Ectodermal cell (in vitro differentiated cells): ENCODE results near the gene C2CD2L.

Source experiments
- H3K27ac ChIP-seq: 2 replicates; pipeline ENCODE4 v1.7.0; 2013; ENCODE audit warnings: mild to moderate bottlenecking, low read depth, low read length; ENCODE audit not compliant: insufficient read depth, poor library complexity, severe bottlenecking
- H3K27me3 ChIP-seq: 2 replicates; pipeline ENCODE4 v1.7.0; 2013; ENCODE audit warnings: mild to moderate bottlenecking, low read length; ENCODE audit not compliant: insufficient read depth, control insufficient read depth, poor library complexity, severe bottlenecking
- H3K36me3 ChIP-seq: one replicate; pipeline ENCODE4 v1.7.0; 2013; ENCODE audit warnings: low read length; ENCODE audit not compliant: control insufficient read depth, insufficient read depth
- H3K4me1 ChIP-seq: one replicate; pipeline ENCODE4 v1.7.0; 2013; ENCODE audit warnings: low read length; ENCODE audit not compliant: control insufficient read depth, insufficient read depth
- H3K4me3 ChIP-seq: 2 replicates; pipeline ENCODE4 v1.7.0; 2013; ENCODE audit warnings: low read depth, low read length, control low read depth; ENCODE audit not compliant: insufficient read depth
- H3K9me3 ChIP-seq: 2 replicates; pipeline ENCODE4 v1.7.0; 2013; ENCODE audit warnings: mild to moderate bottlenecking, low read length, moderate library complexity; ENCODE audit not compliant: control insufficient read depth
- WGBS, 2 experiments: methylation state at CpG; one replicate each; pipeline ENCODE4 v1.1.7; 2013; ENCODE audit warnings: missing lambda C conversion rate in 2 of 2; 5-methylcytosine and 5-hydroxymethylcytosine counted together

Gene C2CD2L

DNA sequence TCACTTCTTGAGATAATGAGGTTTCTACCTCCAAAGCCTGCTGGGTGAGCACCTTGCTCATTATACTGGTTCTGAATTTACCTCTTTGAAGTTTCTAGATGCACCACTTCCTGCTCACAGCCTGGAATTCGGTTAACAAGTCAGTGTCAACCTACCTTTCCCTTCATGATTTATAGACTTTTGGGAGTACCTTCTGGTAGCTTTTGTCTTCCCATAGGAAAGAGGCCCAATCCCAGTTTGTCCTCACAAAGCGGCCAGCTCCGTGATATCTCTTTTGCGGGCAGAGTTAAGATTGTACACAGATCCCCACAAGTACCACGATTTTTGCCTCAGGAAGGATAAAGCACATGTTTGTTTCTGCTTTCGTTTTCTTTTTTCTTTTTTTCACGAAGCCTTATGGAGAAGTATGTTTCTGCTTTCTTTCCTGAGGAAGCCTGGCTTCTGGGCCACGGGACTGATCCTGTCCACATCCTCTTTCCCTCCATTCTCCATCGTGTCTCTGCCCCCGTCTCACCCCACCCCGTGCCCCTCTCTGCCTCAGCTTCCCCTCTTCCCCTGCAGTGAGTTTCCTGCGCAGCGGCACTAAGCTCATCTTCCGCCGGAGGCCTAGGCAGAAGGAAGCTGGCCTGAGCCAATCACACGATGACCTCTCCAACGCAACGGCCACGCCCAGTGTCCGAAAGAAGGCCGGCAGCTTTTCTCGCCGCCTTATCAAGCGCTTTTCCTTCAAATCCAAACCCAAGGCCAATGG is 8.5 kb downstream of the C2CD2L start:
- 88% methylated on average over 24 of the region's 24 CpGs for WGBS, 2 experiments
- Histone ChIP-seq H3K9me3 (no peaks in the 10 kb centered on the region), H3K4me3 (no peak overlapping the region), H3K36me3 (peaks cover 5% of the 10 kb centered on the region), H3K4me1 (no peaks in the 10 kb centered on the region), H3K27ac (no peak overlapping the region), H3K27me3 (no peaks in the 10 kb centered on the region)

DNA sequence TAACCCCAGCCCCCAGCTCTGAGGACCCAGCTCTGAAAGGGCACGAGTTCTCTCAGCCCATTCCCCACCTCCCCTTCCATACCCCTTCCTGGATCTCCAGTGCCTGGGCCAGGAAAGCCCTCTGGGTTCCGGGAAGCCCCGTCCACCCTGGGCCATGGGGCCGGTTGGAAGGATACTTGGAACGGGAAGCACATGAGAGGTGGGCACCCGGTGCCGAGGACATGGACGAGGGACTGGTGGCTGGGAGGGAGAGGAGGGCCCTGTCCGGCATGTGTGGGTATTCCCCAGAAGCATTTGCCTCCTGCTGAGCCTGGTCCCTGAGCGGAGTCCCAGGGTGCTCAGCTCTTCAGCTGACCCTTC is 9.1 kb downstream of the C2CD2L start:
- no peak overlapping the region for H3K4me3 ChIP-seq
- no peaks in the 10 kb centered on the region for H3K9me3 ChIP-seq
- peaks cover 5% of the 10 kb centered on the region for H3K36me3 ChIP-seq
- WGBS, 2 experiments: 91 to 94% methylated on average over 9 to 10 of the region's 10 CpGs
- H3K27ac ChIP-seq: no peak overlapping the region
- no peaks in the 10 kb centered on the region for H3K4me1 ChIP-seq
- no peaks in the 10 kb centered on the region for H3K27me3 ChIP-seq

DNA sequence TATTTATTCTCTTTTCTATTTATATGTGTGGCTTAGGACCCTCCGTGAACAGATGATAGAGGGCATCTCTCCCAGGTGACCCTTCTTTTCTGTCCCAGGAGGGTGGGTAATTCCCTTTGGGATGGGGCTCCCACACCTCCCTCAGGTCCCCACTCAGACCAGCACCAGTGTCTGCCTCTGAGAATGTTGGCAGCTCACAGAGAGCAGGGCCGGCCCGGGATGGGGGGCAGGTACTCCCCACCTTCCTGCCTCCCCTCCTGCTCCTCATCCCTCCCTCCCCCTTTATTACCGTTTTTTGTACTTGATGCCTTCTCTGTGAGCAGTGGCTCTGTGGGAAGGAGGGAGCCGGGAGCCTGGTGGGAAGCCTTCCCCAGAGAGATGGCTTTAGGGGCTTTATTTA is 9.5 kb downstream of the C2CD2L start:
- Histone ChIP-seq H3K9me3 (no peaks in the 10 kb centered on the region), H3K27me3 (no peaks in the 10 kb centered on the region), H3K36me3 (peaks cover 5% of the 10 kb centered on the region), H3K27ac (no peak overlapping the region), H3K4me3 (no peak overlapping the region), H3K4me1 (no peaks in the 10 kb centered on the region)
- WGBS, 2 experiments: 83 to 87% methylated on average over 4 to 5 of the region's 5 CpGs

DNA sequence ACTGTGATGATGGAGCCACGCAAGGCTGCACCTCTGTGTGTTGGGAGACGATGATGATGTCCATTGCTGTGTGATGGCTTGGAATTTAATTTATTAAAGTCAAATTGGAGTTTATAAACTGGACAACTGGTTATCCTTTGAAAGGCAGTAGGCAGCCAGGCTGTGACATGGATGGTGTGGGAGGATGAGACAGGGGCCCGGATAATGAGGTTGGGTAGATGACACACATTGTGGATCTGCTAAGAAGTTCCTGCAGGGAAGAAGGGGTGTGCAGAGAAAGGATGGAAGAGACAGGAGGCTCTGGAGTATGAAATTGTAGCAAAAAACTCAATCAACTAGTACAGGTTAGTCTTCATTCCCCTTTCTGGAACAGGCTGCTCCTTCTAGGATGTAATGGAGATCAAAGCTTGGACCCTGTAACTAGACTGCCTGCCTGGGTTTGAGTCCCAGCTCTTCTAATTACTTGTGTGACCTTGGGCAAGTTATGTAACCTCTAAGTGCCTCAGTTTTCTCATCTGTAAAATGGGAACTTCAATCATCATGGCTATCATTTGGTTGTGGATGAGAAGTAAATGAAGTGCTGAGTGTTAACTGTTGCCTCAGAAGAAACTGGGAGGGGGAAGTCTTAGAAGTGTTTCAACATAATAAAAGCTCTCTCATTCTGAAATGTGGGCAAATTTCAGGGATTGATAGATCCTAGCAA is 10.0 kb downstream of the C2CD2L start:
- no peaks in the 10 kb centered on the region for H3K4me1 ChIP-seq
- peaks cover 4% of the 10 kb centered on the region for H3K36me3 ChIP-seq
- H3K4me3 ChIP-seq: no peak overlapping the region
- WGBS, 2 experiments: 94 to 96% methylated on average over 3 of the region's 3 CpGs
- H3K9me3 ChIP-seq: no peaks in the 10 kb centered on the region
- no peaks in the 10 kb centered on the region for H3K27me3 ChIP-seq
- no peak overlapping the region for H3K27ac ChIP-seq

DNA sequence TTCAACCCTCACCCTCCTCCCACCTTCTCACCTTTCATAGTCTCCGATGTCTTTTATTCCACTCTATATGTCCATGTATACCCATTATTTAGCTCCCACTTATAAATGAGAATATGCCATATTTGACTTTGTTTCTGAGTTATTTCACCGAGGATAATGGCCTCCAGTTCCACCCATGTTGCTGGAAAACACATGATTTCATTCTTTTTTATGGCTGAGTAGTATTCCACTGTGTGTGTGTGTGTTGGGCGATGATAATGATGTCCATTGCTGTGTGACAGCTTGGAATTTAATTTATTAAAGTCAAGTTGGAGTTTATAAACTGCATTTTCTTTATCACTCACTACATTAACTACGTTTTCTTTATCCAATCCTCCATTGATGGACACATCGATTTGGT is 11.1 kb downstream of the C2CD2L start:
- WGBS, 2 experiments: 77 to 92% methylated on average over 3 to 4 of the region's 5 CpGs
- Histone ChIP-seq H3K27me3 (no peaks in the 10 kb centered on the region), H3K36me3 (no peaks in the 10 kb centered on the region)

DNA sequence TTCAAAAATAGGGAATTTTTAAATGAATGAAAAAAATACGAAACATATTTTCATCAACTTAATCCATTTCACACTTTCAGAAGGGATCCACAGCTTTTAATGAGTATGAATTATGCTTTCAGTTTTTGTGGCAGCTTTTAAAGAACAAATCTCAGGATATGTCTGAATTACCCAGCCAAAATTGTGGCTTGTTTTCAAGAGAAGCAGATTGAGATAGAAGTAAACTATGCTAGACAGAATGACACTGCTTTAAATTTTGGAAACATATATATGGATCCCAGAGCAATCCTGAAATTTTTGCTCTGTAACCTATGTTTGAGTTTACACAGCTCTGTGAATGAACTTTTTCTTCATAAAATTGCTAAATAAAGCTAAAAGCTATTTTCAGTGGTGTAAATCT is 11.8 kb downstream of the C2CD2L start:
- H3K9me3 ChIP-seq: no peaks in the 10 kb centered on the region
- WGBS, 2 experiments: no CpG with 5 or more reads among the region's 1 CpG
- H3K27me3 ChIP-seq: no peaks in the 10 kb centered on the region
- no peaks in the 10 kb centered on the region for H3K4me1 ChIP-seq
- no peak overlapping the region for H3K27ac ChIP-seq
- H3K4me3 ChIP-seq: no peak overlapping the region
- no peaks in the 10 kb centered on the region for H3K36me3 ChIP-seq

More for the DNA sequence above, 11.1 kb downstream of the C2CD2L start:
- no peak overlapping the region for H3K27ac ChIP-seq
- no peaks in the 10 kb centered on the region for H3K4me1 ChIP-seq
- no peak overlapping the region for H3K4me3 ChIP-seq
- H3K9me3 ChIP-seq: no peaks in the 10 kb centered on the region

DNA sequence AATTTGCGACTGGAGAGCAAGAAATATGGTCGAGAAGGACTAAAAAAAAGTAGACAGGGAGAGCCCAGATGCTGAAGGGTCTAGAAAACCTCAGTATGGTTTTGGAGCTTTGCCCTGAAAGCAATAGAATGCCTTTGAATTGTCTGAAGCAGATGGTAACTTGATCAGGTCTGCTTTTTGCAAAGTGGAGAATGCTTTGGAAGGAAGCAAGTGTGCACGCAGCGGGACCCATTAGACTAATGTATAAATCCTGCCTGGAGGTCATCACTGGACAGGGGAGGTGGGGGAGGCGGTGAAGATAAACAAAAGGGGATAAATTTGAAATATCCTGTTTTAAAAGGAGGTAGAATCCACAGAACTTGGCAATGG is 13.5 kb downstream of the C2CD2L start:
- 69 to 72% methylated on average over 5 of the region's 5 CpGs for WGBS, 2 experiments
- Histone ChIP-seq H3K27ac (no peak overlapping the region), H3K27me3 (no peaks in the 10 kb centered on the region), H3K9me3 (no peaks in the 10 kb centered on the region), H3K36me3 (no peaks in the 10 kb centered on the region), H3K4me3 (peak overlapping the region; percentile 34), H3K4me1 (no peaks in the 10 kb centered on the region)

DNA sequence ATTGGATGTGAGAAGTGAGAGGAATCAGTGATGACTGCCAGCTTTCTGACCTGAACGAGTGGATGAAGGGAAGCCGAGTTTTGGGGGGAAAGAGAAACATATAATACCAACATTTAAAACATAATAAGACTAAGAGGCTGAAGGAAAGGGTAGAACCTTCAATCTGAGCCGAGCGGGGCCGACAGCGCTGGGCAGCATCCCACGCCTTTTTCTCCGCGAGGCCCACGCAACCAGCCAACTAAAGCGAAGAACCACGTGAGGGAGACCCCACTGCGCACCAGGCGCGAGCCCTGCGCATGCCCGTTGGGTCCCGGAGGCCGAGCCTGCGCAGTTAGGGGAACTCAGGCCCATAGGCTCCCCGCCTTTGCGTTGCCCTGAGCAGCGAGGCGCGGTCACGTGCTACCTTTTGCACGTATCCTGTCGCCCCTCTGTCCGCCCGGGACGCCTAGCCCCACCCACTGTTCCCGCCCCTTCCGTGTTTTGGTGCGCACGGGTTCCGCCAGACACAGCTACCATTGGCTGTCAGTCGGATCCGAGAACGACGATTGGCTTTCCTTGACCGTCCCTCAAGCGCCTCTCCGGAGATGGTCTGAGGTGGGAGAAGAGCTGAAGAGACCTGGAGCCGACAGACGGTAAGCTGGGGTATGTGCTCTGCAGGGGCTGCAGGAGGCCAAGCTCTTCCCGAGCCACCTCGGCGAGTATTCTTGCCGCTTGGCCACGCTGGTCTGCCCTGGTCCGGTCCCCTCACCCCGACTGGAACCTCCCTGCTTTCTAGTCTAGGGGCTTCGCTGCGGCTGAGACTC is 14.1 kb downstream of the C2CD2L start, which contains the start of gene HINFP:
Gene HINFP (plus strand): TSS at position 573 of the 803 bp plus-strand sequence. CDS start 5,365 bp downstream, outside the sequence.
- 0 to 1% methylated on average over 52 to 54 of the region's 54 CpGs for WGBS, 2 experiments
- H3K4me1 ChIP-seq: no peaks in the 10 kb centered on the region
- no peaks in the 10 kb centered on the region for H3K9me3 ChIP-seq
- H3K27me3 ChIP-seq: no peaks in the 10 kb centered on the region
- H3K36me3 ChIP-seq: no peaks in the 10 kb centered on the region
- H3K4me3 ChIP-seq: peak within 1 kb of the TSS; percentile 84
- no peak within 1 kb of the TSS for H3K27ac ChIP-seq

DNA sequence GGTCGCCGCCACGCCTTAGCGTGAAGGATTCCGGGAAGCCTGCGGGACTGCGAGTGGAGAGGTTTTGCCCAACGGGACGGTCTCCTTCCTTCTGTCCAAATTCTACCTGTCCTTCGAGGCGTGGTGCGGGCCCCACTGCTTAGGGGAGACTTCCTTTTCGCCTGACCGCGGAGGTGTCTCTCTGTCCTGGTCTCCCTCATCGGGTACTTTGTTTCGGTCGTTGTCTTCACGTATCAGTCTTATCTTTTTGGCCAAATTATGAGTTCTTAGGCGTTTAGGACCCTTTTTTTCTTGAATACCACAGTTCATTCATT is 14.6 kb downstream of the C2CD2L start:
- no peaks in the 10 kb centered on the region for H3K9me3 ChIP-seq
- H3K27ac ChIP-seq: no peak overlapping the region
- H3K4me1 ChIP-seq: no peaks in the 10 kb centered on the region
- H3K27me3 ChIP-seq: no peaks in the 10 kb centered on the region
- H3K4me3 ChIP-seq: peak overlapping the region; percentile 84
- H3K36me3 ChIP-seq: no peaks in the 10 kb centered on the region
- 1 to 2% methylated on average over 20 of the region's 20 CpGs for WGBS, 2 experiments

DNA sequence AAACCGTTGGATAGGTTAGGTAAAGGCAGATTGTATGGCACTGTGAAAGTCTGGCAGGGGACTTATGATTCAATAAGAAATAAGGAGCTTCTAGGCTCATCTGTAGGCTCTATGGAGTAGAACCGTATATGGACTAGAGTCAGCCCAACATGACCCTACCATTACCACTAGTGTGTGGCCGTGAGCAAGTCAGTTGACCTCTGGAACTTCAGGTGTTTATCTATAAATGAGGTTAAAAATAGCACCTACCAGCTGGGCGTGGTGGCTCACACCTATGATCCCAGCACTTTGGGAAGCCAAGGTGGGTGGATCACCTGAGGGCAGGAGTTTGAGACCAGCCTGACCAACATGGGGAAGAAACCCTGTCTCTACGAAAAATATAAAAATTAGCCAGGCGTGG is 18.7 kb downstream of the C2CD2L start:
- Histone ChIP-seq H3K36me3 (peaks cover 5% of the 10 kb centered on the region), H3K9me3 (no peaks in the 10 kb centered on the region), H3K27me3 (no peaks in the 10 kb centered on the region), H3K4me1 (no peaks in the 10 kb centered on the region), H3K4me3 (no peak overlapping the region), H3K27ac (no peak overlapping the region)
- WGBS, 2 experiments: 97% methylated on average over 6 of the region's 6 CpGs
